ENCODE measurements around the gene COX7A2L. TPM values are rescaled to one million over a fixed set of nuclear protein-coding genes. Genes with fewer than 3 reads are reported as not detected.

COX7A2L gene
- total RNA-seq, 1 donor from 2014 or later, result 103 TPM

GRCh38 chr2:42319265-42319664 lies 41.8 kb downstream of the COX7A2L start:
- Mint-ChIP-seq H3K27ac (ENCODE audit: unreplicated experiment) (no peak overlapping the region), H3K36me3 (ENCODE audit: unreplicated experiment) (peaks cover 26% of the 10 kb centered on the region)
- no peak for DNase-seq (ENCODE audit: extremely low spot score, unreplicated experiment)

GRCh38 chr2:42317945-42318344 lies 43.1 kb downstream of the COX7A2L start:
- Mint-ChIP-seq H3K4me3 (ENCODE audit: unreplicated experiment) (no peak overlapping the region), H3K27ac (ENCODE audit: unreplicated experiment) (no peak overlapping the region), H3K36me3 (ENCODE audit: unreplicated experiment) (peaks cover 26% of the 10 kb centered on the region), H3K27me3 (ENCODE audit: unreplicated experiment) (no peaks in the 10 kb centered on the region), H3K9me3 (ENCODE audit: unreplicated experiment) (no peaks in the 10 kb centered on the region), H3K4me1 (ENCODE audit: unreplicated experiment) (peaks cover 10% of the 10 kb centered on the region)
- DNase-seq (ENCODE audit: extremely low spot score, unreplicated experiment), result no peak
- no peak for TF ChIP-seq CTCF (IDR thresholded peaks at IDR 0.05)

More at GRCh38 chr2:42319265-42319664, 41.8 kb downstream of the COX7A2L start:
- Mint-ChIP-seq H3K4me1 (ENCODE audit: unreplicated experiment) (peaks cover 10% of the 10 kb centered on the region), H3K4me3 (ENCODE audit: unreplicated experiment) (no peak overlapping the region), H3K9me3 (ENCODE audit: unreplicated experiment) (no peaks in the 10 kb centered on the region), H3K27me3 (ENCODE audit: unreplicated experiment) (no peaks in the 10 kb centered on the region)
- no peak for TF ChIP-seq CTCF (IDR thresholded peaks at IDR 0.05)

- Mint-ChIP-seq H3K4me3 (ENCODE audit: unreplicated experiment) (no peak overlapping the region), H3K27me3 (ENCODE audit: unreplicated experiment) (no peaks in the 10 kb centered on the region), H3K9me3 (ENCODE audit: unreplicated experiment) (no peaks in the 10 kb centered on the region), H3K27ac (ENCODE audit: unreplicated experiment) (no peak overlapping the region), H3K36me3 (ENCODE audit: unreplicated experiment) (peaks cover 26% of the 10 kb centered on the region), H3K4me1 (ENCODE audit: unreplicated experiment) (peaks cover 10% of the 10 kb centered on the region)
- no peak for DNase-seq (ENCODE audit: extremely low spot score, unreplicated experiment)
- TF ChIP-seq CTCF (IDR thresholded peaks at IDR 0.05), result no peak
Measured at GRCh38 chr2:42317486-42317885, 43.5 kb downstream of the COX7A2L start.

GRCh38 chr2:42316910-42317309 lies 44.1 kb downstream of the COX7A2L start:
- peaks cover 26% of the 10 kb centered on the region for H3K36me3 Mint-ChIP-seq (ENCODE audit: unreplicated experiment)
- H3K4me1 Mint-ChIP-seq (ENCODE audit: unreplicated experiment), result peaks cover 10% of the 10 kb centered on the region
- no peak overlapping the region for H3K4me3 Mint-ChIP-seq (ENCODE audit: unreplicated experiment)
- H3K27me3 Mint-ChIP-seq (ENCODE audit: unreplicated experiment), result no peaks in the 10 kb centered on the region
- DNase-seq (ENCODE audit: extremely low spot score, unreplicated experiment), result no peak
- no peak for TF ChIP-seq CTCF (IDR thresholded peaks at IDR 0.05)
- H3K27ac Mint-ChIP-seq (ENCODE audit: unreplicated experiment), result no peak overlapping the region
- no peaks in the 10 kb centered on the region for H3K9me3 Mint-ChIP-seq (ENCODE audit: unreplicated experiment)

GRCh38 chr2:42315844-42316470 lies 45.1 kb downstream of the COX7A2L start:
- Mint-ChIP-seq H3K4me3 (ENCODE audit: unreplicated experiment) (no peak overlapping the region), H3K36me3 (ENCODE audit: unreplicated experiment) (peaks cover 26% of the 10 kb centered on the region), H3K27me3 (ENCODE audit: unreplicated experiment) (no peaks in the 10 kb centered on the region), H3K27ac (ENCODE audit: unreplicated experiment) (no peak overlapping the region), H3K4me1 (ENCODE audit: unreplicated experiment) (peaks cover 10% of the 10 kb centered on the region), H3K9me3 (ENCODE audit: unreplicated experiment) (no peaks in the 10 kb centered on the region)
- DNase-seq (ENCODE audit: extremely low spot score, unreplicated experiment), result no peak
- no peak for TF ChIP-seq CTCF (IDR thresholded peaks at IDR 0.05)
